GM19438 (cell line): ENCODE results near the gene ARHGAP31.
A peak's percentile ranks its signal among the peaks of the same experiment; 100 is the strongest.

Experiments used
- ATAC-seq: cut with Tn5 transposase; IDR thresholded peaks from one replicate; pipeline ENCODE4 v1.9.1; 2021; ENCODE audit warnings: low read depth; ENCODE audit not compliant: unreplicated experiment

The ARHGAP31 gene

DNA sequence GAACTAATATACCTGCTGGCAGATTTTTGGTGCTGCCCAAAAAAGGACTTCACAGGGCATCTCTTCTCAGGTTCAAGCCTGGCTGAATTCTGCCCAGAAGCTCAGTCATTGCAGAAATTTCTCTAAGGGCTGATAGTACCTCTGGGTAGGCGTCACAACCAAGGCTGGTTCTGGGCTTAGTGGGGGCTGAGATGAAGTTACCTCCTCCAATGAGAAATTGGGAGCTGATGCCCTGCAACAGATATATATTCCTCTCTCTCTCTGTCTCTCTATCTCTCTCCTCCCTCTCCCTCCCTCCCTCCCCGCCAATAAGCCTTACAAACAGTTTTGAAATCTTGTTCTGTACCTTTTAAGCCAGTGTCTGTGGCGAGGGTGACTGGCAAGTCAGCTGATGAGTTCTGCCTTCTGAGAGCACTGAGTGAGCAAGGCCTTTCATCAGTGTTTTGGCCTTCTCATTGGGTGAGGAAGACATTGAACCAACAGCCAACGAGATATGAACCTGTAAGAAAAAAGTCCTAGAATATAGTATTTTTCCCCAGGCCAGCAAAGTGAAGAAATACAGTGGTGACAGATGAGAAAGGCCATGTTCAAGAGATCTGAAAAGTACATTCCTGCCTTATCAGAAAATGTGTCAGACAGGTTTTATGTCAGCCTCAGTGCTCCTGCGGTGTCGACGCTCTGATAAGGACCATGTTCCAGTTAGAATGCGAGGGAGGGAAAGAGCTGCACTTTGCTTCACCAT, 123.8 kb downstream of the ARHGAP31 start:
- no peak for ATAC-seq

DNA sequence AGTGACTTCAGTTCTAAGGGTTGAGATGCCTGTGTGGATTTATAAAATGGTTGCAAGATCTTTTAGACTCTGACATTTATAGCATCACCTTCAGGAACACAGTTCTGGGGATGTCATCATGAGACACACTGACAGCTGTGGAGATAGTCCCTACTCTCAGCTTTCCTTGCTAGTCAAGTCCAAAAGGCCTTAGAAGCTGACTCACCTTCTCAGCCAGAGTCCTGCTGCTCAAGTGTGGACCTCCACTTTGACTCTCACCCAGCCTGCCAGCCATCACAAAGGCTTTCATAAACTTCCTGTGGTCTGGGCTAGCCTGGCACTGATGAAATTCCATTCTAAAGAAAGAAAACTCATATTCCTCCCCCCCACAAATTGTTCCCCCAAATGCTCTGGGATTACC, 124.5 kb downstream of the ARHGAP31 start:
- no peak for ATAC-seq

GRCh38 chr3:119420196-119420595, 126.0 kb downstream of the ARHGAP31 start:
- no peak for ATAC-seq

DNA sequence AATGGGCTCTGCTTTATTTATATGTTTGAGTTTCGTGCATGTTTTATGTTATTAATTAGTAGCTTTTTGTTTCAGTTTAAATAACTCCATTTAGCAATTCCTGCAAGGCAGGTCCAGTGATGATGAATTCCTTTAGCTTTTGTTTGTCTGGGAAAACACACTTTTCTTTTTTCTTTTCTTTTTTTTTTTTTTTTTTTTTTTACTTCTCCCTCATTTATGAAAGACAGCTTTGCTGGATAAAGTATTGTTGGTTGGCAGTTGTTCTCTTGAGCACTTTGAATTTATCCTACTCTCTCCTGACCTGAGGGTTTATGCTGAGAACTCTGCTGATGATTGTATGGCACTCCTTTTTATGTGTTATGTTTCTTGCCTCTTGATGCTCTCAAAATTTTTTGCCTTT, 133.5 kb downstream of the ARHGAP31 start:
- no peak for ATAC-seq

GRCh38 chr3:119428538-119428937, 134.4 kb downstream of the ARHGAP31 start:
- no peak for ATAC-seq

- ATAC-seq = no peak
Observed at GRCh38 chr3:119433613-119434325, 139.6 kb downstream of the ARHGAP31 start.

DNA sequence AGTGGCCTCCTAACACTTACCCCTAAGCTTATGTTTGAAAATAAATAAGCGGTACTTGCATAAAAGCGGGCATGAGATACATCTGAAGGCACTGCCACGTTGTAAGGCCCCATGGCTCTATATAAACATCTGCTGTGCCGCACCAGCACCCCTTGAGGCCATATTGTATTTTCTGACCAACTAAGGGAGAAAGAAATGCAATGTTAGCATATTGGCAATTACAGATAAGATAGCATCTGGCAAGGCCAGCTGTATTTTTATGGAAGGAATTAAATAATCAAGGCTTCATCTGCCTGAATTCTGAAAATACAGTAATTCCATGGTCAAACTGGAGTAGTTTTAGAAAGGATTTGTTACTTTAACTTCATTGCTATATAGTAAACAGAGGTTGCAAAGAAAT, 140.5 kb downstream of the ARHGAP31 start:
- no peak for ATAC-seq

DNA sequence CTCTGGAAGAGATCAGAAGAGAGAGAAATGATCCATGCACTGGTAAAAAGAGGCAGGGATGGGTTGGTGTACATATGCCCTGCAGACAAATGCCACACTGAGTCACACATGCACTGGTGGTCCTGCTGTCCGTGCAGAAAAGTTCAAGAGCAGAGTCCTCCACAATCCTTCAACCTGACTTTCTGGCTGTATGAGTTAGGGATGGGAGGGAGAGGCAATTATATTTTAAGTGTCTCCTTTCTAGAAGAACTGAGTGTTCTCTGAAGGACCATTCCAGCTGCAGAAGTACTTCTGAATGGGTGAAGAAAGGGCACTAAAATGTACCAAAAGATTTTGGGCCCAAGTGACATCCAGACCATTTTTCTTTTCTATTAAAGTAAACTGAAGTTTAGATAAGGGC, 142.8 kb downstream of the ARHGAP31 start:
- no peak for ATAC-seq

- ATAC-seq = no peak
Observed at GRCh38 chr3:119437691-119438258, 143.6 kb downstream of the ARHGAP31 start.

DNA sequence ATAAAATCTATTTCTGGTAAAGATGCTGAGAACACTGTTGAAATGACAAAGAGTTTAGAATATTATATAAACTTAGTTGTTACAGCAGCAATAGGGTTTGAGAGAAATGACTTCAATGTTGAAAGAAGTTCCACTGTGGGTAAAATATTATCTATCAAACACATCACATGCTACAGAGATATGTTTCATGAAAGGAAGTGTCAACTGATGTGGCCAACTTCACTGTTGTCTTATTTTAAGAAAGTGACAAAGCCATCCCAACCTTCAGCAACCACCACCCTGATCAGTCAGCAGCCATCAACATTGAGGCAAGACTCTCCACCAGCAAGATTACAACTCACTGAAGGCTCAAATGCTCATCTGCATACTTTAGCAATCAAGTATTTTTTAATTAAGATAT, 149.0 kb downstream of the ARHGAP31 start:
- ATAC-seq = no peak

DNA sequence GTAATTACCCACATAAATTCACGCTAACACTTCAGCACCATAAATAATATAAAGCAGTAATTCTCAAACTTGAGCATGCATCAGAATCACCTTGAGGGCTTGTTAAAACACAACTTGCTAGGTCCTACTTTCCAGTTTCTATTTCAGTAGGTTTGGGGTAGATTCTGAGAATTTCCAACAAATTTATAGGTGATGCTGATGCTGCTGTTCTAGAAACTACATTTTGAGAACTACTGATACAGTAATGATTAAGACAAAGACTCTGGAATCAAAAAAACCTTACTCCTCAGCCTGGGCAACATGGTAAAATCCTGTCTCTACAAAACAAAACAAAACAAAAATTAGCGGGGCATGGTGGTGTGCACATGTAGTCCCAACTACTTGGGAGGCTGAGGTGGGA, 150.4 kb downstream of the ARHGAP31 start:
- no peak for ATAC-seq

DNA sequence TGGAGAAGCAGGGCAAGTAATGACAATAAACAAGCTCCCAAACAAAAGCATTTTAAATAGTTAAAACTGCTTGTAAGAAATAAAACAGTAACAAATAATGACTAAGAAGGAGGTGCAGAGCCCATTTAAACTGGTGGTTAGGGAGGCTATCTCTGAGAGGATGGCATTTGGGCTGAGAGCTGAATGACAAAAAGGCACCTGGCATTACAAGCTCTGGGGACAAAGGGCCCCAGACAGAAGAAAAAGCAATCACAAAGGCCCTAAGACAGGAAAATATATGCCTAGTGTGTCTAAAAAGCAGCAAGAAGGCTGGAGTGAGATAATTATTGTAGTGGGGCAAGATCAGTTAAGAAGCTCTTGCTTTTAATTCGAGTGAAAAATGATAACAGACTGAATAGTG, 159.6 kb downstream of the ARHGAP31 start:
- no peak for ATAC-seq

DNA sequence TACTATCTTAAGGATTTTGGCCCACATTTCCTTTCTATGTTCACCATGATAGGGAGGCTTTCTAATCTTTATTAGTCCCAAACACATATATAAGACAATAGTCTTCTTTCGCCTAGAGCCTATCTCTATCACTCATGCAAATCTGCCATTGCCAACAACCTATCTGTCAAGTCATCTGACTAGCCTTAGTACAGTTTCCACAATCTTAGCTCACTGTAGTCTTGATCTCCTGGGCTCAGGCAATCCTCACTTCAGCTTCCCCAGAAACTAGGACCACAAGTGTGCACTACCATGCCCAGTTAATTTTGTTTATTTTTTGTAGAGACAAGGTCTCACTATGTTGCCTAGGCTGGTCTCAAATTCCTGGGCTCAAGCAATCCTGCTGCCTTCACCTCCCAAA, 162.3 kb downstream of the ARHGAP31 start:
- ATAC-seq = no peak

DNA sequence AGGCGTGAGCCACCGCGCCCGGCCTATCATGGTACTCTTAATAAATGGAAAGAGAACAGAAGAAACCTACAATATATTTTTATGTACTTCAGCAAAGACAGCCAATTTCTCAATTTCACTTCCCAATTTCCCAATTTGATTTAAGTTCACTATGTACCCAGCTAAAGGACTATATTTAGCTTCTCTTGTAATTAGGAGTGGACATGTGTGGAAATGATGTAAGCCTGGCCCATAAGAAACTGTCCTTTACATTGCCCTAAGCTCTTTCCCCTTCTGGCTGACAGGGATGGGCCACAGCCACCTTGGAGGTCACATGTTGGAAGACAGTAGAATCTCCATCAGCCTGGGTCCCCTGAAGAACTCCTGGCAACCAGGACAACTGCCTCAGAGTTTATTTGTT, 163.1 kb downstream of the ARHGAP31 start:
- ATAC-seq = no peak

DNA sequence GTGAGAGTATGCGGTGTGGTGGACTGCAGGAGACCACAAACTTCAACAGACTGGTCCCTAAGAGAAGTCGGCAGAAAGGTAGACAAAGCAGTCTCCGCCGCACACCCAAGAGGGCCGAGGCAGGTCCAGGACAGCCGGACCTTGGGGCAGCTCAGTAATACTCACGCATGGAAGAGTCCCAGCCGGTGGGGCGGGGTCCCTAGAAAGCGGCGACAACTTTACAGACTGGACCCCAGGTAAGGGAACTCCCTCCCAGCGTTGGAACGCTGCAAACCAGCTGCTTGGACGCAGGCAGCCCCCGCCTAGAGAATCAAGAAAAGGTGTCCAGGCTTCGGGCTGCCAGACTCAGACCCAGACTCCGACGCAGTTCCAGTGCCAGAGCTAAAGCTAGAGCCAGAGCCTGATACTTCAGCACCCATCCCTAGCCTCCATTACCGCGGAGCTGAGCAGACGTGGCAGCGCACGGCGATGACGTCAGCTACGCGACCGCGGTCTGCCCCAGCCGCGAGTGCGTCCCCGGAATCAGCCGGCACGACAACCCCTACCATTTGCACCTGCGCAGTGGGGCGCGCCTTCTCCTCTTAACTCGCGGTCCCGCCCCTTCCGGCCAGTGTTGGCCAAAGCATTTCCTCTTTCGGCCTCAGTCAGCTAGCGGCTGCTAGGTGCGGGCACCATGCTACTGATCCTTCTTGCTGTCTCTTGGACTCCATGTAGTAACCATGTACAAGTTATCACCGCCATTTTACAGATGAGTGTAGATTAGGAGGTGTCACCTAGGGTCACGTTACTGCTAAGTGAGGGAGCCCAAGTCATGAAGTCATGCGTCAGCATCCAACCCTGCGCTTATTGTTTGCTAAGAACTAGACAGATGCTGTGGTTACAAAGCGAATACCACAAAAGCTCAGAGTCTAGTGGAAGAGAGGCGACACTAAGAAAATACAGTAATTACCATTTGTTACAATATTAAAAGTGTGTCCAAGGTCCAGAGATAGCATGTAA, 169.3 kb downstream of the ARHGAP31 start, which contains the start of gene TMEM39A:
TMEM39A (minus strand) TSS at position 445 of the 999 bp plus-strand sequence. CDS start 1,541 bp downstream, outside the sequence.
- peak; percentile 94 for ATAC-seq

- ATAC-seq = no peak
Observed at GRCh38 chr3:119468041-119468440, 173.9 kb downstream of the ARHGAP31 start.

GRCh38 chr3:119469418-119470189, 175.4 kb downstream of the ARHGAP31 start:
- no peak for ATAC-seq
